ENCODE measurements around the gene ZCCHC14.
"Not testable (repeated sequence)": the region's sequence is repeated elsewhere in the genome, so short reads cannot be mapped to it uniquely, and the experiment has no call there.

ZCCHC14 gene

DNA sequence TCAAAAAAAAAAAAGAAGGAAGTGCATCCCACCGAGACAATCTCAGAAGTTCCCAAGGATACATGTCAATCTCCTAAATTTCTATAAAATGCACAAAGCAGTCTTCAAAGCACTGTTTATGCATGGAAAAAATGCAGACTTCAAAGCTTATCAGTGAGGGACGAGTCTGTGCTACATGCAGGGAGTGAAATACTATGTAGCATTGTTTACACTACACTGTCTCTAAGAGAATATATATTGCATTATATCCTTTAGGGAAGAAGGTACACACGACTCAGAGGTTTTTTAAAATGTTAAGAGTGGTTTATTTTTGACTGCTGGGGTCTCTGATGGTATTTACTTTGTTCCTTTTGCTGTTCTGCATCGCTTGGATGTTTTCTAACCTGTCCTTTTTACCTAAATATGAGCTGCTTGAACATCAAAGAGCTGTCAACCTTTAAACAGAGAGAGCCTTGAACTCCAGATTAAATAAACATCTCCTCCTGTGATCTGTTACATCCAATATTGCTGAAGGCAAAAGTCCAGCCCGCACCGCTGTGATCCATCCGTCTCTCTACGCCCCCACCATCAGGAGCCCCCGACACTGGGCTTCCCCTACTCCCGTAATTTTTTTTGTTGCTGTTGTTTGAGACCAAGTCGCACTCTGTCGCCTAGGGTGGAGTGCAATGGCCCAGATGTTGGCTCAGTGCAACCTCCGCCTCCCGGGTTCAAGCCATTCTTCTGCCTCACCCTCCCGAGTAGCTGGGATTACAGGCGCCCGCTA, 110.6 kb downstream of the ZCCHC14 start:
- no peaks in the 10 kb centered on the region for H3K36me3 ChIP-seq (ENCODE audit: control insufficient read depth, insufficient read depth, low read length)
- no peak for DNase-seq (ENCODE audit: extremely low read depth, insufficient read length)
- no peaks in the 10 kb centered on the region for H3K27me3 ChIP-seq (replicated peaks; ENCODE audit: control insufficient read depth, insufficient read depth, low read length)
- TF ChIP-seq, protein P1, sequence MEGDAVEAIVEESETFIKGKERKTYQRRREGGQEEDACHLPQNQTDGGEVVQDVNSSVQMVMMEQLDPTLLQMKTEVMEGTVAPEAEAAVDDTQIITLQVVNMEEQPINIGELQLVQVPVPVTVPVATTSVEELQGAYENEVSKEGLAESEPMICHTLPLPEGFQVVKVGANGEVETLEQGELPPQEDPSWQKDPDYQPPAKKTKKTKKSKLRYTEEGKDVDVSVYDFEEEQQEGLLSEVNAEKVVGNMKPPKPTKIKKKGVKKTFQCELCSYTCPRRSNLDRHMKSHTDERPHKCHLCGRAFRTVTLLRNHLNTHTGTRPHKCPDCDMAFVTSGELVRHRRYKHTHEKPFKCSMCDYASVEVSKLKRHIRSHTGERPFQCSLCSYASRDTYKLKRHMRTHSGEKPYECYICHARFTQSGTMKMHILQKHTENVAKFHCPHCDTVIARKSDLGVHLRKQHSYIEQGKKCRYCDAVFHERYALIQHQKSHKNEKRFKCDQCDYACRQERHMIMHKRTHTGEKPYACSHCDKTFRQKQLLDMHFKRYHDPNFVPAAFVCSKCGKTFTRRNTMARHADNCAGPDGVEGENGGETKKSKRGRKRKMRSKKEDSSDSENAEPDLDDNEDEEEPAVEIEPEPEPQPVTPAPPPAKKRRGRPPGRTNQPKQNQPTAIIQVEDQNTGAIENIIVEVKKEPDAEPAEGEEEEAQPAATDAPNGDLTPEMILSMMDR (IDR thresholded peaks at IDR 0.05; ENCODE audit: insufficient read depth, low read length, poor library complexity, severe bottlenecking), result no peak
- H3K4me3 ChIP-seq (replicated peaks; ENCODE audit: low read depth, low read length), result peak overlapping the region; percentile 69

DNA sequence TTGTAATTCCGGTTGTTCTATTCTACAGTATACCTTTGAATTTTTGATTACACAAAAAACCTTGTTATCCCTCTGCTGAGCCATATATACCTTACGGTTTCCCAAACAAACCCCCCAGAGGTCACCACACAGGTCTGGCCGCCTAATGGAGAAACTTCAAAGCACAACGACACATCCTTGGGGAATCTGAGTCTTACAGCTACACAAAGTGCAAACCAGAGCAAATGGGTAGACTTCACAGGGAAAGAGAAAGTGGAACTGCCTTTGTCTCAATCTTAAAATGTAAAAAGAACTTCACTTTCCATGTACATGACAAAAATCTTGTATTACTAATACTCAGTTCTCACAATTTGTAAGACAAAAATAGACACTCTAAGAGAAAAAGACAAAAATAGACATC, 111.9 kb downstream of the ZCCHC14 start:
- Histone ChIP-seq H3K27me3 (replicated peaks; ENCODE audit: control insufficient read depth, insufficient read depth, low read length) (no peaks in the 10 kb centered on the region), H3K36me3 (ENCODE audit: control insufficient read depth, insufficient read depth, low read length) (no peaks in the 10 kb centered on the region; the same call in 1 of the 2 replicates), H3K4me3 (replicated peaks; ENCODE audit: low read depth, low read length) (peak overlapping the region; percentile 69)
- DNase-seq (ENCODE audit: extremely low read depth, insufficient read length), result no peak
- TF ChIP-seq, protein P1 (IDR thresholded peaks at IDR 0.05; ENCODE audit: insufficient read depth, low read length, poor library complexity, severe bottlenecking), result no peak

DNA sequence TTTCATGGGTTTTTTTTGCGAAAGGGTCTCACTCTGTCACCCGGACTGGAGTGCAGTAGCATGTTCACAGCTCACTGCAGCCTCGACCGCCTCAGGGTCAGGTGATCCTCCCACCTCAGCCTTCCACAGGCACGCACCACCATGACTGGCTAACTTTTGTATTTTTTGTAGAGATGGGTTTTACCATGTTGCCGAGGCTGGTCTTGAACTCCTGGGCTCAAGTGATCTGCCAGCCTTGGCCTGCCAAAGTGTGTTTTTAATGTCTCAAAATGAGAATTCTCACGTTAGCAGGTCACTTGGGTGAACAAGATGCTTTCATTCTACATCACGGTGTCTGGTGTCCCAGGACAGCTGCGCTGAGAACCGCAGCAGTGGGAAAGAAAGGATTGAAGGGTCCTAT, 112.4 kb downstream of the ZCCHC14 start:
- H3K36me3 ChIP-seq (ENCODE audit: control insufficient read depth, insufficient read depth, low read length), result no peaks in the 10 kb centered on the region; the same call in 1 of the 2 replicates
- DNase-seq (ENCODE audit: extremely low read depth, insufficient read length), result no peak
- TF ChIP-seq, protein P1 (IDR thresholded peaks at IDR 0.05; ENCODE audit: insufficient read depth, low read length, poor library complexity, severe bottlenecking), result no peak
- H3K4me3 ChIP-seq (replicated peaks; ENCODE audit: low read depth, low read length), result peak overlapping the region; percentile 69
- no peaks in the 10 kb centered on the region for H3K27me3 ChIP-seq (replicated peaks; ENCODE audit: control insufficient read depth, insufficient read depth, low read length)

DNA sequence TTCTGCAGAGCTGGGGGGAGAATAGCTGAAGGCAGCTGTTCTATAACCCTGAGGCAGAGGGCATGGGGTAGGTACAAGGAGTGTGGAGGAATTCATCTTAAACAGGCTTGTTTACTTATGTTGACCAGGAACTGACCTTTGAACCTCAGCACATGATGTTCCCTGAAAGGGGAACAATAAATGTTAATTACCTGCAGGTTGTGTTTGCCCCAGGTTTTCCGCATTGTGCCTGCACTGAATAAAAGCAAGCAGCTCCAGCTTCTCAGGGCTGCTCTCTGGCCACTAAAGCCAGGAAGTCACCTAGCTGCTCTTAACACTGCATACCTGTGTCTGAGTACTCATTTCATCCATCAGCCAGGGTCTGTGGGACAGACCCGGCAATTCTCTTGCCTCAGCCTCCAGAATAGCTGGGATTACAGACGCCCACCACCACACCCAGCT, 113.5 kb downstream of the ZCCHC14 start:
- not testable (repeated sequence) for DNase-seq (ENCODE audit: extremely low read depth, insufficient read length); H3K27me3 ChIP-seq (replicated peaks; ENCODE audit: control insufficient read depth, insufficient read depth, low read length); H3K36me3 ChIP-seq (ENCODE audit: control insufficient read depth, insufficient read depth, low read length); H3K4me3 ChIP-seq (replicated peaks; ENCODE audit: low read depth, low read length)

DNA sequence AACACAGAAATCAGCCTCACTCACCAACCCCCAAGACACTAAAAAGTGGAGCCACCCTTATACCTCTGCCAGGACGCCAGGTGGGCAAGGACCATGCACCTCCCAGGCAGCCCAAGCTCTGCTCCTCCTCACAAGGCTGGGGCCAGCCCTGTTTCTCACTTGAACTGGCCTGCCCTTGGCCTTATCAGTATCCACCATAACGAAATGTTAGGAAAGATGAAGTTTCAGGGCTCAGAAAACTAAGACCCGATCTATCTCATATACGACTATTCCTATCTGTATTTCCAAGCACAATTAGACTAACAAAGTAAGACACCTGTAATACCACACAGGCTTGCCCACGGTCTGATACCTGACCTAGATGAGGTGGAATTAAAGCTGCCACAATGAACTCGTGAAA, 116.2 kb downstream of the ZCCHC14 start:
- Histone ChIP-seq H3K36me3 (ENCODE audit: control insufficient read depth, insufficient read depth, low read length) (no peaks in the 10 kb centered on the region; the same call in 1 of the 2 replicates), H3K4me3 (replicated peaks; ENCODE audit: low read depth, low read length) (no peak overlapping the region), H3K27me3 (replicated peaks; ENCODE audit: control insufficient read depth, insufficient read depth, low read length) (no peaks in the 10 kb centered on the region)
- DNase-seq (ENCODE audit: extremely low read depth, insufficient read length), result no peak
- TF ChIP-seq, protein P1 (IDR thresholded peaks at IDR 0.05; ENCODE audit: insufficient read depth, low read length, poor library complexity, severe bottlenecking), result no peak

DNA sequence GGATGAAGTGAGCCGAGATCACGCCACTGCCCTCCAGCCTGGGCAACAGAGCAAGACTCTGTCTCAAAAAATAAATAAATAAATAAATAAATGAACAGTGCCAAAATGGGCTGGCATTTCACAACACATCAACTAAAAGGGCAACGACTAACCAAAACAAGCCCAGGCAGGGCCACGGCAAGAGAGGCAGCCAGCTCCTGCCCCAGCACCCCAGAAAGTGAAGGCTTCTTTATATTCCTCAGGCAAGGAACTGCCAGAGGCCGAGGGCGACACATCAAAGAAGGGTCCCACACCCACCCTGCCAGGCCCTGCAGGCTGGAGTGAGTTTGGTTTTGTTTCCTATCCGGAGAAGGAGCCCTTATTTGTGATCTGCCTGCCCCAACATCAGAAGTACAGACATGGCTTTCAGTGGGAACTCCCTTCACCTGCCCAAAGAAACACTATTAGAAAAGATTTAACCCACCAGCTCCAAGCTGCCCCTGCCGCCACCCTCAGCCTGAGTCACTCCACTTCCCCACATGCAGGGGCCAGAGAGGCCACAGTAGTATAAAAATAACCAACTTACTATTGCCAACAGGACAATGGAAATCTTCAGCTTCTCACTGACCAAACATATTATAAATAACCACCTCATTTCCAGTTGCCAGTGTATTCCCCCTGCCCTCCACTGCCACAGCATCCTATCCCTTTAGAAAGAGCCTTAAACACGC, 117.2 kb downstream of the ZCCHC14 start:
- no peak for DNase-seq (ENCODE audit: extremely low read depth, insufficient read length)
- no peaks in the 10 kb centered on the region; the same call in 1 of the 2 replicates for H3K36me3 ChIP-seq (ENCODE audit: control insufficient read depth, insufficient read depth, low read length)
- TF ChIP-seq, protein P1 (IDR thresholded peaks at IDR 0.05; ENCODE audit: insufficient read depth, low read length, poor library complexity, severe bottlenecking), result no peak
- no peaks in the 10 kb centered on the region for H3K27me3 ChIP-seq (replicated peaks; ENCODE audit: control insufficient read depth, insufficient read depth, low read length)
- no peak overlapping the region for H3K4me3 ChIP-seq (replicated peaks; ENCODE audit: low read depth, low read length)

Data from GM06990 (cell line).